Mucosa of descending colon (tissue), 3 donors: ENCODE results near the gene ITGB6. TPM values are rescaled to one million over a fixed set of nuclear protein-coding genes. Genes with fewer than 3 reads are reported as not detected.
A peak's percentile ranks its signal among the peaks of the same experiment; 100 is the strongest.
"Not testable (repeated sequence)": the region's sequence is repeated elsewhere in the genome, so short reads cannot be mapped to it uniquely, and the experiment has no call there.

Source experiments
- ATAC-seq: fragments of 200-7000 bp; cut with Tn5 transposase; one replicate; pipeline ENCODE4 v1.9.1; 2020; ENCODE audit warnings: mild to moderate bottlenecking, moderate library complexity
- DNase-seq, 3 donors: peaks; one replicate each; pipeline ENCODE4 v3.0.0-alpha.2; 2020
- H3K36me3 ChIP-seq: fragments of 200-600 bp; one replicate; pipeline ENCODE4 v1.8.0; 2021; ENCODE audit warnings: low read depth, mild to moderate bottlenecking
- H3K4me1 ChIP-seq: fragments of 200-600 bp; one replicate; pipeline ENCODE4 v1.8.0; 2021; ENCODE audit warnings: low read depth, mild to moderate bottlenecking
- H3K4me3 ChIP-seq: fragments of 200-600 bp; one replicate; pipeline ENCODE4 v1.8.0; 2021; ENCODE audit warnings: mild to moderate bottlenecking
- H3K9me3 ChIP-seq: fragments of 200-600 bp; one replicate; pipeline ENCODE4 v1.8.0; 2021; ENCODE audit warnings: mild to moderate bottlenecking
- CTCF ChIP-seq: fragments of 200-600 bp; IDR thresholded peaks from one replicate; pipeline ENCODE4 v1.8.0; 2022; ENCODE audit warnings: antibody characterized with exemption, mild to moderate bottlenecking
- intact Hi-C, 2 donors: fragments of 100-400 bp; cut with DNase I in 1 of 2; cut with micrococcal nuclease in 1 of 2; formaldehyde crosslinking; loops; one replicate each; pipeline versions ENCODE4 v1.11.0 to v1.11.1; 2022; cut with DNase I, micrococcal nuclease
- total RNA-seq, 3 donors: library from RNA; stranded (reverse); fragmentation: NEBNext Ultra II Directional in 2 of 3; extraction: Animal tissue kit (Norgen Biotek cat#: 25700) in 2 of 3; gene quantifications; one replicate each; pipeline versions ENCODE4 v1.2.1 to v1.2.4, GENCODE V29; 2021 to 2023
- donor health status: DM: no; HTN: no; CAD: no; lungs with moderate emphysema.
- donor health status: DM: no; HTN: no; CAD: no.
- donor health status: DM: no; HTN: yes; CAD: no.

The ITGB6 gene
- total RNA-seq, 3 donors from 2014 or later: 9.0 to 35.7 (median 16.2) TPM

DNA sequence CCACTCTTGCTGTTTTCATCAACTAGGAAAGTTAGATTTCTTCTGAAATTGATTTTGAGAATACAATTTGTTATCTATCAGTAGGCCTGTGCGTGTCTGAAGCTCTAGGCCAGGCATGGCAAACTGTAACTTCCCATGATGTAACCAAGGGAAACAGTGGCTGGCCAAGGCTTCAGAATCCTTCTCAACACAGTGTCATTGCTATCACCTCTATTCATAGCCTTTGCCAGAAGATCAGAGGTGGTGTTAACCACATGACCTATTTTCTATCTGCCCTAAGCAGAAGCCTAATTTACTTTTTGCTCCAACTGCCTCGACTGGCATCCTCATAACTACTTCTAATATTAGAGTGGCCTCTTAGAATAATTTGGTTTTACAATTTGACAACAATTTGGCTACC is 2.5 kb downstream of the ITGB6 start:
- no peaks in the 10 kb centered on the region for H3K36me3 ChIP-seq
- intact Hi-C loops: no loop called here
- H3K9me3 ChIP-seq: no peaks in the 10 kb centered on the region
- ATAC-seq (no peak), DNase-seq (no peak)
- TF ChIP-seq CTCF: no peak
- H3K4me3 ChIP-seq: no peak overlapping the region
- no peaks in the 10 kb centered on the region for H3K4me1 ChIP-seq

DNA sequence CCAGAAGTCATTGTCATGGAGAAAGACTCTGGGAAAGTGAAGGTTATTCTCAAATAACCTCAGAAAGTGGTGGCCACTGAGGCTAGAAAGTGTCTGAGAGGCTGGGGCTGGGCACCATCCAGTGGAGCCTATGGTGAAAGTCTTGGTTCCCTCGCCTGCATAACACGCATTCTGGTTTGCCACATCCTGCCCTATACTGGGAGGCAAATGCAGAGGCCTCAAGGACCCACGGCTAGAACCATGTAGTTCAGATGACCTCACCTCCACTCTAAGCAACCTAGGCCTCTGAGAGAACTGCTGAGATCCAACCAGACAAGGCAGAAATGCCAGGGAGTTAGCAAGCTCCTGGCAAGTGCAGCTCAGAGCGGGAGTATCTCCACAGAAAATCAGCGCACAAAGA is 5.1 kb downstream of the ITGB6 start:
- Histone ChIP-seq H3K4me1 (no peaks in the 10 kb centered on the region), H3K36me3 (no peaks in the 10 kb centered on the region), H3K9me3 (no peaks in the 10 kb centered on the region), H3K4me3 (no peak overlapping the region)
- ATAC-seq (no peak), DNase-seq (no peak)
- TF ChIP-seq CTCF: no peak
- intact Hi-C loops: no loop called here

DNA sequence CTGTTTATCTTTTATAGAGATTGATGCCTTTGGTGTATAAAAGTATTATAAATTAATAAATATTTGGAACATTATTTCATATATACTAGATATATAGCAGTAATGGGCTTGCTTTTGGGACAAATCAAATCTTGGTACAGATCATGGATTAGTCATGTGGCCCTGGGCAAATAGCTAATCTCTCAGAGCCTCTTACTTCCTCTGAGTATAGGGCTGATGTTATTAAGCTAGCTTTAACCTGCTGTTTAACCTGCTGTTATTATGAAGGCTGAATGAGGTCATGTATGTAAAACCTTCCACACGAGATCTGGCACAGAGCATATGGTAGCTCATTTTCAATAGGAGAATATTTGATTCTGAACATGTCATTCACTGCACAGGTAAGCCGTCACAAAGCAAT is 5.7 kb downstream of the ITGB6 start:
- H3K36me3 ChIP-seq: no peaks in the 10 kb centered on the region
- intact Hi-C loops: no loop called here
- no peak for ATAC-seq
- TF ChIP-seq CTCF: no peak
- no peaks in the 10 kb centered on the region for H3K4me1 ChIP-seq
- H3K4me3 ChIP-seq: no peak overlapping the region
- no peak for DNase-seq
- H3K9me3 ChIP-seq: no peaks in the 10 kb centered on the region

- peak; percentile 79 for ATAC-seq
- H3K4me3 ChIP-seq, H3K4me1 ChIP-seq, intact Hi-C loops, H3K9me3 ChIP-seq, H3K36me3 ChIP-seq: not testable (repeated sequence)
- DNase-seq: peak; percentile 59 to 77 (median 66)
These were observed 18.8 kb downstream of the ITGB6 start for GRCh38 chr2:160181146-160181836.

GRCh38 chr2:160180690-160181089 is 19.4 kb downstream of the ITGB6 start:
- H3K4me3 ChIP-seq, DNase-seq, H3K9me3 ChIP-seq, H3K36me3 ChIP-seq, intact Hi-C loops, ATAC-seq, H3K4me1 ChIP-seq: not testable (repeated sequence)

DNA sequence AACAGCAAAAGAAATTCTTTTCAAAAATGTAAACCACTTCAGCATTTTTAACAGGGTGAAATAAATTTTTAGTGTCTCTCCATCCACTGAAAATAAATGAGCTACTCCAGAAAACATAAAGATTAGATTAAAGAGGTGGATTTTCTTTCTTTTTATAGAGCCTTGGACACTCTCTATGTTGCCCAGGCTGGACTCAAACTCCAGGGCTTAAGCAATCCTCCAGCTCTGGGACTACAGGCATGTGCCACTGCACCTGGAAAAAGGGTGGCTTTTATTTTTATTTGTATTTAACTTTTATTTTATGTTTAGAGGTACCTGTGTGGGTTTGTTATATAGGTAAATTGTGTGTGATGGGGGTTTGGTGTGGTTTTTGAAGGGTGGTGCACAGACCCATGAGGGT is 19.9 kb downstream of the ITGB6 start:
- no peaks in the 10 kb centered on the region for H3K36me3 ChIP-seq
- H3K4me3 ChIP-seq: no peak overlapping the region
- ATAC-seq: no peak
- intact Hi-C loops: no loop called here
- DNase-seq: no peak
- no peaks in the 10 kb centered on the region for H3K9me3 ChIP-seq
- TF ChIP-seq CTCF: no peak
- H3K4me1 ChIP-seq: peaks cover 7% of the 10 kb centered on the region
